Ascending aorta (tissue), 2 donors: ENCODE results near the gene CASR. TPM values are rescaled to one million over a fixed set of nuclear protein-coding genes. Genes with fewer than 3 reads are reported as not detected.

Experiments used
- DNase-seq, 2 donors: peaks; one replicate each; pipeline ENCODE4 v3.0.0-alpha.2; 2019; ENCODE audit warnings: low spot score in 2 of 2
- H3K27ac ChIP-seq, 2 donors: fragments of 200-600 bp; sonication (generic); one replicate each; pipeline ENCODE4 v1.5.1; 2016 to 2017; ENCODE audit warnings: mild to moderate bottlenecking in 1 of 2
- H3K27me3 ChIP-seq: fragments of 200-600 bp; sonication (generic); one replicate; pipeline ENCODE4 v1.5.1; 2017
- H3K36me3 ChIP-seq, 2 donors: fragments of 200-600 bp; sonication (generic); one replicate each; pipeline ENCODE4 v1.5.1; 2016
- H3K4me1 ChIP-seq, 2 donors: fragments of 200-600 bp; sonication (generic); one replicate each; pipeline ENCODE4 v1.5.1; 2016 to 2017; ENCODE audit warnings: mild to moderate bottlenecking in 1 of 2
- H3K4me3 ChIP-seq, 2 donors: fragments of 200-600 bp; sonication (generic); one replicate each; pipeline ENCODE4 v1.5.1; 2016 to 2017; ENCODE audit warnings: mild to moderate bottlenecking in 1 of 2
- H3K9me3 ChIP-seq, 2 donors: fragments of 200-600 bp; sonication (generic); one replicate each; pipeline ENCODE4 v1.5.1; 2016
- CTCF ChIP-seq, 3 experiments: fragments of 200-600 bp in 2 of 3; fragments of 450-650 bp in 1 of 3; sonication (generic) in 2 of 3; IDR thresholded peaks; one replicate each; pipeline ENCODE4 v1.5.1; 2016 to 2019; ENCODE audit warnings: antibody characterized with exemption in 3 of 3, mild to moderate bottlenecking in 1 of 3, moderate library complexity in 1 of 3
- intact Hi-C: fragments of 100-400 bp; cut with DNase I; formaldehyde crosslinking; loops from one replicate; pipeline ENCODE4 v1.15.1; 2023
- total RNA-seq: library from RNA; depleted of rRNA; stranded (reverse); fragments of >200 nt; gene quantifications from one replicate; pipeline ENCODE4 v1.1.0, GENCODE V29; 2016

CASR gene
- total RNA-seq, 1 donor from 2014 or later: not detected

- H3K27me3 ChIP-seq: no peaks in the 10 kb centered on the region
- no peak for TF ChIP-seq CTCF (IDR thresholded peaks at IDR 0.05)
- intact Hi-C loops: no loop called here
- H3K4me1 ChIP-seq: no peaks in the 10 kb centered on the region
- no peak overlapping the region for H3K4me3 ChIP-seq
- no peak for DNase-seq
- H3K27ac ChIP-seq: no peak overlapping the region
- no peaks in the 10 kb centered on the region for H3K36me3 ChIP-seq
- no peaks in the 10 kb centered on the region for H3K9me3 ChIP-seq
Measured at GRCh38 chr3:122232485-122232884, 49.0 kb downstream of the CASR start.

GRCh38 chr3:122233101-122233952, 49.9 kb downstream of the CASR start:
- no peaks in the 10 kb centered on the region for H3K36me3 ChIP-seq
- no peak overlapping the region for H3K27ac ChIP-seq
- DNase-seq: peak in 1 of 2 donors; percentile 15
- no peaks in the 10 kb centered on the region for H3K4me1 ChIP-seq
- intact Hi-C loops: no loop called here
- no peaks in the 10 kb centered on the region for H3K9me3 ChIP-seq
- H3K27me3 ChIP-seq: no peaks in the 10 kb centered on the region
- no peak for TF ChIP-seq CTCF (IDR thresholded peaks at IDR 0.05)
- no peak overlapping the region for H3K4me3 ChIP-seq

- no peak overlapping the region for H3K4me3 ChIP-seq
- TF ChIP-seq CTCF (IDR thresholded peaks at IDR 0.05): no peak
Measured at GRCh38 chr3:122234117-122234516, 50.6 kb downstream of the CASR start.

GRCh38 chr3:122235147-122235546, 51.7 kb downstream of the CASR start:
- Histone ChIP-seq H3K9me3 (no peaks in the 10 kb centered on the region), H3K27ac (no peak overlapping the region), H3K4me3 (no peak overlapping the region), H3K27me3 (no peaks in the 10 kb centered on the region), H3K4me1 (no peaks in the 10 kb centered on the region), H3K36me3 (no peaks in the 10 kb centered on the region)
- no peak for TF ChIP-seq CTCF (IDR thresholded peaks at IDR 0.05)
- intact Hi-C loops: no loop called here
- no peak for DNase-seq

More at GRCh38 chr3:122234117-122234516, 50.6 kb downstream of the CASR start:
- Histone ChIP-seq H3K27ac (no peak overlapping the region), H3K36me3 (no peaks in the 10 kb centered on the region), H3K27me3 (no peaks in the 10 kb centered on the region), H3K9me3 (no peaks in the 10 kb centered on the region), H3K4me1 (no peaks in the 10 kb centered on the region)
- intact Hi-C loops: no loop called here
- DNase-seq: no peak

- Histone ChIP-seq H3K4me1 (no peaks in the 10 kb centered on the region), H3K27ac (no peak overlapping the region), H3K27me3 (no peaks in the 10 kb centered on the region), H3K4me3 (no peak overlapping the region), H3K9me3 (no peaks in the 10 kb centered on the region), H3K36me3 (no peaks in the 10 kb centered on the region)
- no peak for TF ChIP-seq CTCF (IDR thresholded peaks at IDR 0.05)
- DNase-seq: no peak
- intact Hi-C loops: no loop called here
Measured at GRCh38 chr3:122239112-122239511, 55.6 kb downstream of the CASR start.
